Large intestine (tissue), 3 donors: ENCODE data around the gene AP3S2. TPM values are rescaled to one million over a fixed set of nuclear protein-coding genes. Genes with fewer than 3 reads are reported as not detected.
A peak's percentile ranks its signal among the peaks of the same experiment; 100 is the strongest.

Source experiments
- DNase-seq, 2 donors: peaks; one replicate each; pipeline versions ENCODE4 v3.0.0 to v3.0.0-alpha.2; 2013
- H3K27ac ChIP-seq: one replicate; pipeline ENCODE4 v1.5.1; 2013; ENCODE audit warnings: low read length
- H3K27me3 ChIP-seq: 2 replicates; pipeline ENCODE4 v1.6.1; 2013; ENCODE audit warnings: low read length; ENCODE audit not compliant: control insufficient read depth, insufficient read depth
- H3K36me3 ChIP-seq: 2 replicates; pipeline ENCODE4 v1.6.1; 2013; ENCODE audit warnings: low read length; ENCODE audit not compliant: control insufficient read depth, insufficient read depth
- H3K4me1 ChIP-seq: one replicate; pipeline ENCODE4 v1.6.1; 2013; ENCODE audit warnings: low read length; ENCODE audit not compliant: control insufficient read depth, insufficient read depth
- H3K4me3 ChIP-seq: one replicate; pipeline ENCODE4 v1.5.1; 2013; ENCODE audit warnings: low read length
- H3K9me3 ChIP-seq: one replicate; pipeline ENCODE4 v1.6.1; 2013; ENCODE audit warnings: mild to moderate bottlenecking, low read depth, low read length, moderate library complexity; ENCODE audit not compliant: control insufficient read depth
- WGBS: methylation state at CpG from one replicate; pipeline ENCODE4 v1.1.5; 2013; ENCODE audit warnings: low lambda C conversion rate; ENCODE audit not compliant: insufficient coverage; 5-methylcytosine and 5-hydroxymethylcytosine counted together
- polyA plus RNA-seq: library from polyadenylated mRNA; unstranded; fragments of 120-200 nt; gene quantifications from one replicate; pipeline ENCODE4 v1.2.1, GENCODE V29; 2013

AP3S2 gene
- polyA plus RNA-seq, 1 donor, result 26.1 TPM

DNA sequence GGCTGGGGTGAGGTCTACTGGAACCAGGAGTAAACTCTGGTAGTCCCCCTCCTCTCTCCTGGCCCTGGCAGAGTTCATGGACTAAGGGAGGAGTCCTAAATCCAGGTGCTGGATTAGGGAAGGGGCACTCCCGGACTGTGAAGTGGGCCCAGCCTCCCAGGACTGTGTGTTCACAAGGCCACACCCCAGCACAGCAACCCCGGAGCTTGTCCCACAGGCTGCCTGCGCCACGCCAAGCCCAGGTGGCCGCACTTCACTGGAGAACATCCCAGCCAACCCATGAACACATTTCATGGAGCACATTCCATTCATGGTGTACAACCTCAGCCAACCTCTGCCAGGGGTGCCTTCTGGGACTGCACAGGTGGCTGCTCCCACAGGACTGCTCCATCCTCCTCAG is 10.7 kb upstream of the AP3S2 start:
- H3K27ac ChIP-seq, result no peak overlapping the region
- no peaks in the 10 kb centered on the region for H3K27me3 ChIP-seq
- WGBS, result no CpG with 5 or more reads among the region's 5 CpGs
- peaks cover 6% of the 10 kb centered on the region for H3K4me1 ChIP-seq
- no peaks in the 10 kb centered on the region for H3K9me3 ChIP-seq
- DNase-seq, result no peak
- H3K36me3 ChIP-seq, result peaks cover 83% of the 10 kb centered on the region
- H3K4me3 ChIP-seq, result no peak overlapping the region

DNA sequence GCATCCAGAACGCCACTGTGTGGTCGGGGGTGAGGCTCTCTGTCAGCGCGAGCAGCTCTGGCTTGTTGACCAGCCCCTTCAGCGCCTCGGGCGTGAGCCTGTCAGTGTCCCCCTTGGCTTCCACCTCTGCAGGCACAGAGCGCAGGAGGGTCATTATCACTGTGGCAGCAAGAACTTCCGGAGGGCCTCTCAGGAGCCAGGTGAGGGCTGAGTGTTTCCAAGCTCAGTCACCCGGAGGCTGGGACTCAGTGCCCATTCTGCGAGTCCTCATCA is 10.0 kb upstream of the AP3S2 start:
- no peak for DNase-seq
- Histone ChIP-seq H3K27ac (no peak overlapping the region), H3K27me3 (no peaks in the 10 kb centered on the region), H3K36me3 (peaks cover 77% of the 10 kb centered on the region), H3K4me3 (no peak overlapping the region), H3K4me1 (peaks cover 13% of the 10 kb centered on the region), H3K9me3 (no peaks in the 10 kb centered on the region)
- no CpG with 5 or more reads among the region's 11 CpGs for WGBS

DNA sequence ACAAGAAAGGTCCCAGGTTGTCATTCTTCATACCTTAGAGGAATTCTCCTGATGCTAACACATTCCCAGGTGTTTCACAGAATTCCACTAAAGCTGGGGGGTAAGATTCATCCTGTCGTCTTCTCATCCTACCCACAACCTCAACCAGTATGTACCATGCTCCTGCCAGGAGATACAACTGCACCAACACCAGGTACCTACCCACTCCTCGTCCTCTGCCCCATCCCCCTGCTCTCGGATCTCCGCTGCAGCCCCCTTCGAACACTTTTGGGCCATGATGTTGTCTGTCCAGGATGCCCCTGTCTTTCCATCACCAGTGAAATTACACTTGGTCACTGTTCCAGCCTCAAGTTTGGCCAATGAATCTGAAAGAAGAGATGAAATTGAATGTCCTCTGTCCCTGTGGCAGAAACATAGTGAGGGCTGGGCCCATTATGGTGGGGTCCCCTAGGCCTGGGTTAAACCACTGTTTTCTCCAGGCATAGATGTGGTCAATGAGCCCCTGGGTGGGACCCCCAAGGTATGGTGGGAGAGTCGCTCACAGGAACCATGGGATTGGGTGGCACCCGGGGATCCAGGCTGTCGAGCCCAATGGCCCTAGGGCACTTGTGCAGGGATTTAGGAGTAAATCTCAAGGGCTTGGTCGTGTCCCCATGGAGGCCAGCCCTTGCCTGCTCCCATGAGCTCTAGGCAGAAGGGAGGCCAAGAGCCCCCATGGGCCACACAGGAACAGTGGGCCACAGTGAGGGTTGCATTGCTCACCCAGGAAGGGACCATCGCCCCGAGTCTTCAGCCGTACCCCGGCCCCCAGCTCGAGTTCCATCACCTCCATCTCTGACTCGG is 9.4 kb upstream of the AP3S2 start:
- H3K4me1 ChIP-seq, result peaks cover 17% of the 10 kb centered on the region
- H3K27me3 ChIP-seq, result no peaks in the 10 kb centered on the region
- no peak overlapping the region for H3K4me3 ChIP-seq
- H3K9me3 ChIP-seq, result no peaks in the 10 kb centered on the region
- no peak for DNase-seq
- H3K27ac ChIP-seq, result no peak overlapping the region
- H3K36me3 ChIP-seq, result peaks cover 72% of the 10 kb centered on the region
- WGBS, result no CpG with 5 or more reads among the region's 15 CpGs

DNA sequence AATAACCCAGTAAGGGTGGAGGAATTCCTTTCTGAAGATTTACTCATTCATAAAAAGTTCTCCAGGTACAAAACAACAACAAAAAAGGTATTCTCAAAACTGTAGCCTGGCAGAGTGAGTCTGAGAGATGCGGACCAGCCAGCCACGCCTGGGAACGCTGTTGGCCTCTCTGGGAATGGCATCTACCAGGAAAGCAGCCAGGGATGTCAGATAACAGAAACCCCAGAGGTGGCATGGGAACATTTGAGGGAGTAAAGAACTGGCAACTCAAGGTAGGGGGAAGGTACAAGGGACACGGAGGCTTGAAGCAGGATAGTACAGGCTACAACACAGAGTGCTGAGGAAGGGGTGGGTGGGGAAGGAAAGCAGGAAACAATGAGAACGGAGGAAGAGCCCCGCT is 7.1 kb upstream of the AP3S2 start:
- no peaks in the 10 kb centered on the region for H3K27me3 ChIP-seq
- no peaks in the 10 kb centered on the region for H3K9me3 ChIP-seq
- H3K27ac ChIP-seq, result no peak overlapping the region
- 100% methylated on average over 1 of the region's 6 CpGs for WGBS
- H3K4me1 ChIP-seq, result peaks cover 17% of the 10 kb centered on the region
- H3K36me3 ChIP-seq, result peaks cover 52% of the 10 kb centered on the region
- no peak for DNase-seq
- H3K4me3 ChIP-seq, result no peak overlapping the region

DNA sequence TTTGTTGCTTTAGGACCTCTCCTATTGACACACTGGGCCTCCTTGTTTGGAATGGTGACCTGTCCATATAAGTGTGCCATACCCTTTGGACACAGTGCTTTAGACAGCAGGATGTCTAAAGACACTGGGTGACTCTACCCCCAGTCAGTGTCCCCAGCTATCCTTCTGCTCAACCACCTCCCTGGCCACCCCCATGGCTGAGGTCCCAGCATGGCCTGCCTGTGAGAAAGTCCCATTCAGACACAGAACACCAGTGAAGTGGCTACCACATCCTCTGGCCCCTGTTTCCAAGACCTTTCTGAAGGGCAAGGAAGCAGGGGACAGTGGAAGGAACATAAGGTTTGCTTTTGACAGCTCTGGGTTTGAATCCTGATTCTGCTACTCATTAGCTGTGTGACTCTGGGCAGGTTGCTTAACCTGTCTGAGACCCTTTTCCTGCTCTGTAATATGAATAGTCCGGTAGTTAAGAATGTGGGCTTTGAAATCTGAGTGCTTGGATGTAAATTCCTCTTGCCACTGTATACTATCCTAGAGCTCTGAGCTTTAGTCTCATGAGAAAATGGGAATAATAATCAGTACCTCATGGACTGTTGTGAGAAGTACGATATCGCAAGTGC is 6.3 kb upstream of the AP3S2 start:
- H3K27me3 ChIP-seq, result no peaks in the 10 kb centered on the region
- peaks cover 17% of the 10 kb centered on the region for H3K4me1 ChIP-seq
- H3K4me3 ChIP-seq, result no peak overlapping the region
- WGBS, result no CpG with 5 or more reads among the region's 3 CpGs
- DNase-seq, result no peak
- peaks cover 45% of the 10 kb centered on the region for H3K36me3 ChIP-seq
- H3K9me3 ChIP-seq, result no peaks in the 10 kb centered on the region
- no peak overlapping the region for H3K27ac ChIP-seq

DNA sequence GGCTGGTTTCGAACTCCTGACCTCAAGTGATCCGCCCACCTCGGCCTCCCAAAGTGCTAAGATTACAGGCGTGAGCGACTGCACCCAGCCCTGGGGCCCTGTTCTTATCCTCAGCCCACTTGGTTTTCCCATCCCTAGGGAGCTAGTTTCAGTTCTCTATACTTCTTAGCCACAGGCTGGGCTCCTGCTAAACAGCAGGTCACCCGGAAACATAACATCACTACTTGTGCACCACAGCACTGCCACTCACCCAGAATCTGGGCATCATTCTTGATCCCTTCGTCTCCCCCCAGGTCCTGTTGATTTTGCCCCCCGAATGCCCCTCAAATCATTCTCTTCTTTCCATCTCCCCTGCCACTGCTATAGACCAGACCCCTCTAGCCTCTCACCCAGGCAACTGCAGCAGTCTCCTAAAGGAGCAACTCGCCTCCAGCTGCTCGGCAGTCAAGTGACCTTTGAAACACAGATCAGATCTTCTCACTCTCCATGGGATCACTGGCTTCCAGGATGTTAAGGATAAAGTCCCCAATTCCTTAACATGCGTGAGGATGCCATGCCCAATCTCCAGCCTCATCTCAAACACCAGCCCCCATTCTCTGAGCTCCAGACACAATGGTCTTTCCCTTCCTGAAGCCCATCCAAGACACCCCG is 5.6 kb upstream of the AP3S2 start:
- DNase-seq, result peak; percentile 38 to 72
- 80% methylated on average over 1 of the region's 12 CpGs for WGBS
- peak overlapping the region; percentile 33 for H3K27ac ChIP-seq
- H3K4me1 ChIP-seq, result peaks cover 17% of the 10 kb centered on the region
- H3K27me3 ChIP-seq, result no peaks in the 10 kb centered on the region
- H3K9me3 ChIP-seq, result no peaks in the 10 kb centered on the region
- H3K4me3 ChIP-seq, result no peak overlapping the region
- peaks cover 41% of the 10 kb centered on the region for H3K36me3 ChIP-seq

DNA sequence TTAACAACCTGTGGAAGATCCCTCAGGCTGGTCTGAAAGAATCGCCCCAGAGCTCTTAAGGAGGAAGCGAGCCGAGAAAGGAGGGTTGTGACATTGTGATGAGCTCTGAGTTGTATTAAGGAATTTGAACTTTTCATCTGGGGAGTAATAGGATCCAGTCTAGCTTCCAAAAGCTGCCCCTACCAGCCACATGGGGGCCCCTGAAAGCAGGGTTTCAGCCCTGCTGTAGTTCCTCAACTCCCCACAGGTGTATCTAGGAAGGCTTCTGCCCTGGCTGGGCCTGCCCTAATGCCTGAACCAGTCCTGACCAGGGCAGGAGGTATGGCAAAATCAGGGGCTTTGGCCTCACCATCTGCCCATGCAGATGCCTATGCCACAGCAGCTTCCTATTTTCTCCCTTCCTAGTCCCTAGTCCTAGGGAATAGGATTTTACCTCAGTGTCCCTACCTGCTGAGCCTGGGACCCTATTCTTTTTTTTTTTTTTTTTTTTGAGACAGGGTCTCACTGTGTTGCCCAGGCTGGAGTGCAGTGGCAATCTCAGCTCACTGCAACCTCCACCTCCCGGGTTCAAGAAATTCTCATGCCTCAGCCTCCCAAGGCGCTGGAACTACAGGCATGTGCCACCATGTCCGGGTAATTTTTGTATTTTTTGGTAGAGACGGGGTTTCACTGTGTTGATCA is 5.0 kb upstream of the AP3S2 start:
- Histone ChIP-seq H3K27ac (peak overlapping the region; percentile 33), H3K36me3 (peaks cover 34% of the 10 kb centered on the region), H3K27me3 (no peaks in the 10 kb centered on the region), H3K9me3 (no peaks in the 10 kb centered on the region), H3K4me1 (peaks cover 17% of the 10 kb centered on the region), H3K4me3 (no peak overlapping the region)
- peak; percentile 46 to 61 for DNase-seq
- no CpG with 5 or more reads among the region's 7 CpGs for WGBS

DNA sequence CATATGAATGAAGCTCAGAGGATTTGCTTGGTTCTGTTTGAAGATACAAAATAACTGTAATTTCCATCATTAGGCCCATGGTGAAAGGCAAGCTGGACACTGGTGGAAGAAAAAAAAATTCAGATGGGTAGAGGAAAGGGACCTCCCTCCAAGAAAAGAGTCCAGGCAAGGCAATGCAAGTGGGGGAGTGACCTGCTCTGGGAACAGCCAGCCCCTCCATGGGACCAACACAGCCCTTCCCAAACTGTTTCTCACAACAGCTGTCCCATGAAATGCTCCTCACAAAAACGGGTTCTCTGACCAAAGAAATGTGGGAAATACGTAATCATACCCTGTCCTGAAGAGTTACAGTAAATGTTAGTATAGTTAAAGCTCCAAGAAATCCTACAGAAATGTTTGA is 4.4 kb upstream of the AP3S2 start:
- Histone ChIP-seq H3K9me3 (no peaks in the 10 kb centered on the region), H3K4me1 (peaks cover 17% of the 10 kb centered on the region)

DNA sequence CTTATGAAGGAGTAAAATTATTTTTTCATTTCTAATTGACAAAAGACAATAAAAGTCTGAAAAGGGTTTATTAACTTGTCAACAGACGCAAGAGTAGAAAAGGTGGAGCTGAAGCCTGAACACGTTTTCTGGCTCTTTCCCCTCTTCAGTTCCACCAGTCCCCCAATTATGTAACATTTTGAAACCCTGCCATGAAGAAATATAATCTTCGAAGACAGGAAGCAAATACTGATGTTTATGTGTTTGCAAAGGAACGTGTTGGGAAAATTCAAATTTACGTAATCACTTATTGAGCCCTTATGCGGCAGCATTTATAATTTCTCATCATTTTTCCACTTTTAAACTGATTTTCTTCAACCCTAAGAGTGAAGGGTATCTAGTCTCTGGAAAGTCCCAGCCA is 767 bp downstream of the AP3S2 start:
- no peaks in the 10 kb centered on the region for H3K4me1 ChIP-seq
- peak overlapping the region; percentile 67 for H3K4me3 ChIP-seq
- peaks cover 10% of the 10 kb centered on the region for H3K36me3 ChIP-seq
- WGBS, result 61% methylated on average over 3 of the region's 6 CpGs
- H3K27ac ChIP-seq, result peak overlapping the region; percentile 95
- no peaks in the 10 kb centered on the region for H3K27me3 ChIP-seq
- DNase-seq, result no peak
- H3K9me3 ChIP-seq, result no peaks in the 10 kb centered on the region

More for the DNA sequence above, 4.4 kb upstream of the AP3S2 start:
- H3K36me3 ChIP-seq, result peaks cover 28% of the 10 kb centered on the region
- DNase-seq, result no peak
- WGBS, result 80% methylated on average over 1 of the region's 2 CpGs
- no peak overlapping the region for H3K4me3 ChIP-seq
- no peak overlapping the region for H3K27ac ChIP-seq
- no peaks in the 10 kb centered on the region for H3K27me3 ChIP-seq

DNA sequence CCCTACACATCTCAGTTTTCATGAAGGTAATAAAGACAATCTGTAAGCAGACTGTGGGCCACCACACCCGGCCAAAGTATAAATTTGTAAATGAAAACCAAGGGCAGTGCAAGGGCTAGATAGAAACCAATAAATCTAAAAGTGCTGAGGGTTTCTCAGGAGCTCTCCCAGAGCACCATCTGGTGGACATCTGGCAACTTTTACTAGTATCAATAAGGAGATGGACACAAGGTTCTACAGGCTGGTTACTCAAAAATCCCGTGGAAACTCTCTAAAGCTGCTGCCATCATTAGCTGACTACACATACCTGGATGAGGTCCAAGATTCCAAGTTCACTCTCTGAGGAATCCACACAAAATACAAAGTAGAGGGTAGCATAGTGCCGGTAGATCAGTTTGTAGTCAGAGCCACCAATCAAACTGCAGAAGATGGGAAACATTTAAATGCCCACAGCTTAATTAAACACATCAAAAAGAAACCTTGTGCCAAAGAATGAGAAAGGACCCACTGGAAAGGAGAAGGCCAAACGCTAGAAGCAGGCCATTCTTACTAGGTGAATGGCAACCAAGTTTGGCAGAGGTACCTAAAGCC is 5.5 kb downstream of the AP3S2 start:
- no peak overlapping the region for H3K4me3 ChIP-seq
- no peaks in the 10 kb centered on the region for H3K4me1 ChIP-seq
- no CpG with 5 or more reads among the region's 4 CpGs for WGBS
- DNase-seq, result peak in 1 of 2 donors; percentile 56
- no peak overlapping the region for H3K27ac ChIP-seq
- H3K27me3 ChIP-seq, result no peaks in the 10 kb centered on the region
- no peaks in the 10 kb centered on the region for H3K9me3 ChIP-seq
- H3K36me3 ChIP-seq, result peaks cover 37% of the 10 kb centered on the region
